Measurements from ENCODE around the gene IMMT.
A peak's percentile ranks its signal among the peaks of the same experiment; 100 is the strongest.

DNA sequence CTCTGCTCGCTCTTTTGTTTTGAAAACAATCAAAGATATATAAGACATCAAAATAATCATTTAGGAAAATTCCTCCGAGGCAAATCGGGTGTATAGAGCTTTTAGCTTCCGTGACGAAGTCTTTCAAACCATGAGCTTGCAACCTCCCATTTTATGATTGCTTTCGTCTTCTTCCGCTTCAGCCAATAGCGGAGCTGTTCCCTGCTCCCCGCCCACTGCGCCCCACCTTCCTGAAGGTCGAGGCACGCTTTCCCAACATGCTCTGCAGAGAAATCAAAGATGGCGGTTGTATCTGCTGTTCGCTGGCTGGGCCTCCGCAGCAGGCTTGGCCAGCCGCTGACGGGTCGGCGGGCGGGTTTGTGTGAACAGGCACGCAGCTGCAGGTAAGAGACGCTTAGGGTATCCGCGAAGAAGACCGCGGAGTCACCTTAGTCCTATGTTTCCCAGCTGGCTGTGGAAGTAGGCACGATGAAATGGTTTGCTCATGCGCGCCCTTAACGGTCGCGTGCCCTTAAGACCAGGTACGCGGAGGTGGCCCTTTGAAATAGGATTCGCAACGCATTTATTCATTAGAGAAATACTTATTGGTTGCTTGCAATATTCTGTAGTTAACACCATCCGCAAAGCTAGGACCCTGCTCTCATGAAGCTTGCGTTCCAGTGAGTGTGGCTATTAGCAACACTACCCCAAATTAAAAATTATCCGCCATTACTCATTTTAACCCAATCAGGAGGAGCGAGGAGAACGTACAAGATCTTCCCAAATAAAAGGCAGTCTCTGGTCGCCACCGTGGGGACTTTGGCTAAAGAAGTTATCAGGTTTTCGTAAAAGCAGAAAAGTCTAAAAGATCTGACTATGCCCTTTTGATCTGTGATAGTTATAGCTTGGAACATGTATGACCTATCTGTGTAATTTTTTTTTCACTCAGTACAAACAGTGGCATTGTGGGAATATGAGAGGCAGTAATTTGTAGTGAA, 89.0 kb downstream of the IMMT start, which contains the start of gene PTCD3:
- TF ChIP-seq YY1 (IDR thresholded peaks at IDR 0.05; ENCODE audit: low read depth) (peak; percentile 97), RAD21 (IDR thresholded peaks at IDR 0.05; ENCODE audit: low read depth) (no peak), CREB1 (IDR thresholded peaks at IDR 0.05; ENCODE audit: low read depth) (no peak), MAX (IDR thresholded peaks at IDR 0.05) (peak; percentile 88), TEAD4 (IDR thresholded peaks at IDR 0.05) (0 out of 2 replicates have a peak, but pooled peaks have one; percentile 34), FOXM1 (IDR thresholded peaks at IDR 0.05; ENCODE audit: borderline replicate concordance, low read depth) (peak; percentile 20; the same call in 1 of the 2 replicates), CEBPB (IDR thresholded peaks at IDR 0.05) (peak; percentile 57; the same call in 1 of the 2 replicates), EP300 (IDR thresholded peaks at IDR 0.05; ENCODE audit: borderline replicate concordance) (no peak), TAF1 (IDR thresholded peaks at IDR 0.05; ENCODE audit: low read depth) (peak; percentile 99), EGR1 (IDR thresholded peaks at IDR 0.05) (no peak)
- TF ChIP-seq, protein P1, sequence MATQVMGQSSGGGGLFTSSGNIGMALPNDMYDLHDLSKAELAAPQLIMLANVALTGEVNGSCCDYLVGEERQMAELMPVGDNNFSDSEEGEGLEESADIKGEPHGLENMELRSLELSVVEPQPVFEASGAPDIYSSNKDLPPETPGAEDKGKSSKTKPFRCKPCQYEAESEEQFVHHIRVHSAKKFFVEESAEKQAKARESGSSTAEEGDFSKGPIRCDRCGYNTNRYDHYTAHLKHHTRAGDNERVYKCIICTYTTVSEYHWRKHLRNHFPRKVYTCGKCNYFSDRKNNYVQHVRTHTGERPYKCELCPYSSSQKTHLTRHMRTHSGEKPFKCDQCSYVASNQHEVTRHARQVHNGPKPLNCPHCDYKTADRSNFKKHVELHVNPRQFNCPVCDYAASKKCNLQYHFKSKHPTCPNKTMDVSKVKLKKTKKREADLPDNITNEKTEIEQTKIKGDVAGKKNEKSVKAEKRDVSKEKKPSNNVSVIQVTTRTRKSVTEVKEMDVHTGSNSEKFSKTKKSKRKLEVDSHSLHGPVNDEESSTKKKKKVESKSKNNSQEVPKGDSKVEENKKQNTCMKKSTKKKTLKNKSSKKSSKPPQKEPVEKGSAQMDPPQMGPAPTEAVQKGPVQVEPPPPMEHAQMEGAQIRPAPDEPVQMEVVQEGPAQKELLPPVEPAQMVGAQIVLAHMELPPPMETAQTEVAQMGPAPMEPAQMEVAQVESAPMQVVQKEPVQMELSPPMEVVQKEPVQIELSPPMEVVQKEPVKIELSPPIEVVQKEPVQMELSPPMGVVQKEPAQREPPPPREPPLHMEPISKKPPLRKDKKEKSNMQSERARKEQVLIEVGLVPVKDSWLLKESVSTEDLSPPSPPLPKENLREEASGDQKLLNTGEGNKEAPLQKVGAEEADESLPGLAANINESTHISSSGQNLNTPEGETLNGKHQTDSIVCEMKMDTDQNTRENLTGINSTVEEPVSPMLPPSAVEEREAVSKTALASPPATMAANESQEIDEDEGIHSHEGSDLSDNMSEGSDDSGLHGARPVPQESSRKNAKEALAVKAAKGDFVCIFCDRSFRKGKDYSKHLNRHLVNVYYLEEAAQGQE (IDR thresholded peaks at IDR 0.05; ENCODE audit: low read depth): no peak
